HG03575 (cell line): ENCODE measurements around the gene NUAK2.
A peak's percentile ranks its signal among the peaks of the same experiment; 100 is the strongest.
"Not testable (repeated sequence)": the region's sequence is repeated elsewhere in the genome, so short reads cannot be mapped to it uniquely, and the experiment has no call there.

ENCODE experiments used
- ATAC-seq: cut with Tn5 transposase; IDR thresholded peaks from one replicate; pipeline ENCODE4 v1.9.1; 2021; ENCODE audit not compliant: unreplicated experiment, insufficient number of reproducible peaks, low FRiP score; ENCODE audit errors: extremely low read depth

The NUAK2 gene

GRCh38 chr1:205301842-205302588 lies 19.5 kb downstream of the NUAK2 start:
- ATAC-seq, result no peak

GRCh38 chr1:205301205-205301821 lies 20.2 kb downstream of the NUAK2 start:
- ATAC-seq, result no peak

GRCh38 chr1:205300149-205300548 lies 21.4 kb downstream of the NUAK2 start:
- ATAC-seq, result no peak

- ATAC-seq, result no peak
Observed at GRCh38 chr1:205298191-205298994, 23.2 kb downstream of the NUAK2 start.

DNA sequence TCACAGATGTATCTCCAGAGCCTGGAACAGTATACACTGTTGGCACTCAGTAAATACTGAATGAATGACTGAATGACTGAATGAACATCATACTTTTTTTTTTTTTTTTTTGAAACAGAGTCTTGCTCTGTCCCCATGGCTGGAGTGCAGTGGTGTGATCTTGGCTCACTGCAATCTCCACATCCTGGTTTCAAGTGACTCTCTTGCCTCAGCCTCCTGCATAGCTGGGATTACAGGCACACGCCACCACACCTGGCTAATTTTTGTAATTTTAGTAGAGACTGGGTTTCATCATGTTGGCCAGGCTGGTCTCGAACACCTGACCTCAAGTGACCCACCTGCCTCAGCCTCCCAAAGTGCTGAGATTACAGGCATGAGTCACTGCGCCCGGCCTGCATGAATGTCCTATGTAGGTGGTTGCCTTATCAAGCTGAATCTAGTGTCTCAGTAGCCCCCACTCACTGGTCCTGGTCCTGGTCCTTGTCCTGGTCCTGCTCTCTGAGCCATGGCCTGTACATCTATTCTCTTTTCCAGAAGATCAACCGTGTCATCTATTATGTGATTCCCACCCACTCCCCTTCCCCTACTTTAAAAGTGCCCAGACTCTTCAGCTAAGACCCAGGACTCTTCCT lies 23.9 kb downstream of the NUAK2 start:
- ATAC-seq, result not testable (repeated sequence)

- ATAC-seq, result no peak
Observed at GRCh38 chr1:205296154-205296553, 25.4 kb downstream of the NUAK2 start.

- ATAC-seq, result no peak
Observed at GRCh38 chr1:205294934-205295333, 26.6 kb downstream of the NUAK2 start.

DNA sequence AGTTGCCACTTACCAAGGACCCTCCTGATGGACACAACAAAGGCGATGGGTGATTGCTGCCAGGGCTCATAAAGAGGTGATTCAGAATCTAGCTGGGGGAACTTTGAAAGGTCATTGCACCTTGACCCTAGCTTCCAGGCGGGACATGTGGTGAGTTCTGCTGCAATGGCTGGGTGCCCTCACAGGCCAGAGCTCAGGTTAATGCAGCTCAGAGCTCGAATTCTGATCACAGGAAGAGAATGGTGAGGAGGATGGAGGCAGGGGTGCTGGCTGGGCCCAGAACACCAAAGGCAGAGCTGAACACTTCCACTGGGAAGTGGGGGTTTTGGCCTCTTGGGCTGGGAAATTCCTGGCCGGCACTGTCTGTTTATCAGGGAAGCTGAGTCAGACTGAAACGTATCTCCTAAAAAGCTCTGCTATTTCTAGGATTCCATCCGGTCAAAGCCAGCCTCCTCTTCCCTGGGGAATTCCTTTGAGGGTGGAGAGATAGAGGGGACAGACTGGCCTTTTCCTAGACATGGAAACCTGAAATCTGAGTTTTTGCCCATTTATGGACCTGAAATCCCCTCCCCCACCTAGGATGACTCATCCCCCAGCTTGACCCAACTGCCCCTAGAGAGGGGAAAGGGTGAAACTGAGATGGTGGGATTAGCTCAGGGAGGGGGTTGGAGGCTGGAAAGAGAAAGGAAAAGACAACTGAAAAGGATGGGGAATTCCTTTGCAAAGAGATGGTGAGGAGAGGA lies 27.2 kb downstream of the NUAK2 start:
- no peak for ATAC-seq

DNA sequence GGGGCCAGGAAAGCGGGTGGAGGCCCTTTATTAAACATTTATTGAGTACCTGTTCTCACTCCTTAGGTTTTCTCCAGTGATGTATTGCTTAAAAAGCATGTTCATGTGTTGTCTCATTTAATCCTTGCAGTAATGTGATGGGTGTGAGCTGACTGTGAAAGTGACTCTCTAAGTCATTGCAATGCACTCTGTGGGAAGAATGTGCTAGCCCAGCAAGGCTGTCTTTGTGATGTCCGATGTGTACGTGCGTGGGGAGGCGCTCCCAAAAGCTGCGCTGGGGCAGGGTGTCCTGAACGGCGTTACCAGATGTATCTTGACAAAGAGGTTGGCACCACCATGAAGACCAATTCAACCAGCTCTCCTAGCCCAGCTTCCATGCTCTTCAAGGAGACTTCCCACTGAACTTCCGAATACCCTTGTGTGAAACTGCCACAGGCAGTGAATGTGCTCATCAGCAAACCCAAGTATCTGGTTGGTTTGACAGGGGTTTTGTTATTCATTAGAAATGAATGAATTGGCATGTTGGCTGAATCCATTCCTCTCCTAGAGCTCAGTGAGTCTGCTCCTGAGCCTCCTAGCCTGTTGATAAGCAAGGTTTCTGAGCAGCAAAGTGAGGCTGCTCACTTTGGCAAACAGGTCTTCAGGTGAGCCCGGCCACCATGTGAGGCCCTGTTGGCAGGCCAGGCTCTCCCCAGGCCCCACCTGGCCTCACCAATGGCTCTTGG lies 28.0 kb downstream of the NUAK2 start:
- no peak for ATAC-seq

DNA sequence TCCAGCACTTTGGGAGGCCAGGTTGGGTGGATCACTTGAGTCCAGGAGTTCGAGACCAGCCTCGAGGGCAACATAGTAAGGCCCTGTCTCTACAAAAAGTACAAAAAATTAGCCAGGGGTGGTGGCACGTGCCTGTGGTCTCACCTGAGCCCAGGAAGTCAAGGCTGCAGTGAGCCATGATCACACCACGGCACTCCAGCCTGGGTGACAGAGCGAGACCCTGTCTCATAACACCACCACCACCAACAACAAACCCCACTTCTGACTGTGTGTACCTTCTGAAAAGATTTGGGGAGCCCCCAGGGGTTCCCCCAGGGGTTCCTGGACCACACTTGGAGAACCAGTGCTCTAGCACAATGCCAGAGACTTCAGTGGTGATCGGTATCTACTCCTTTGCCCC lies 29.9 kb downstream of the NUAK2 start:
- no peak for ATAC-seq

DNA sequence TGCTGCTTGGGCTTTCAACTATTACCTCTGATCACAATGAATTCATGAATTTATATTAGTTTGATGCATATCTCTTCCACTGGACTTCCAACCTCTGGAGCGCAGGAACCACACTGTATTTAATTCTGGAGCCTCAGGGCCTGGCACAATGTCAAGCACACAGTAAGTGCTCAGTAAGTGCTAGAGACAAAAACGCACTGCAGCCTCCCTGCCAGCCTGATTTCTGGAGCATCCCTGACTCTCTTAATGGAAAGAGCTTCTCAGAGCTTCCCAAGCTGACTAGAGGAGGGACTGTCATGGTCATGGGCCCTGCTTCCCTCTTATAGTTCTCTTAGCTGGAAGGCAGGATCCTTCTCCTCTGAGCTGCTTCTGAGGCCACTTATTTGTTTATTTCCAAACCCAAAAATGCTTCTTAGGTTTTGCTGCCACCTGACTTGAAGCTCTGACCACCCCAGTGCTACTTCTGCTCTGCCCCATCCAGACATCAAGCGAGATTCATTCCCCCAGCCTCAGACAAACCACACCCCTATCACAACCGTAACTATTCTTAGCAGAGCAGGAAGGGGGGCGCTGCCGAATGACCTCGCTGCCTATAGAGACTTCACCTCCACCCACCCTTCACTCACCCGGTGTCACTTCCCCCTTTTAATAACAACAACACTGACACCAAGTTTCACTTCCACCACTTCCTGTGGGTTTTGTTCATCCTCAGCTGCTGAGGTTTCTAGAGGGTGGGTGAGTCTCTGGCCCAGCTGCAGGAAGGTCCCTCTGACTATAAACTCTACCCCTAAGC lies 33.6 kb downstream of the NUAK2 start:
- ATAC-seq, result peak; percentile 54

- ATAC-seq, result no peak
Observed at GRCh38 chr1:205287076-205287475, 34.5 kb downstream of the NUAK2 start.

GRCh38 chr1:205286335-205286950 lies 35.1 kb downstream of the NUAK2 start:
- ATAC-seq, result no peak

DNA sequence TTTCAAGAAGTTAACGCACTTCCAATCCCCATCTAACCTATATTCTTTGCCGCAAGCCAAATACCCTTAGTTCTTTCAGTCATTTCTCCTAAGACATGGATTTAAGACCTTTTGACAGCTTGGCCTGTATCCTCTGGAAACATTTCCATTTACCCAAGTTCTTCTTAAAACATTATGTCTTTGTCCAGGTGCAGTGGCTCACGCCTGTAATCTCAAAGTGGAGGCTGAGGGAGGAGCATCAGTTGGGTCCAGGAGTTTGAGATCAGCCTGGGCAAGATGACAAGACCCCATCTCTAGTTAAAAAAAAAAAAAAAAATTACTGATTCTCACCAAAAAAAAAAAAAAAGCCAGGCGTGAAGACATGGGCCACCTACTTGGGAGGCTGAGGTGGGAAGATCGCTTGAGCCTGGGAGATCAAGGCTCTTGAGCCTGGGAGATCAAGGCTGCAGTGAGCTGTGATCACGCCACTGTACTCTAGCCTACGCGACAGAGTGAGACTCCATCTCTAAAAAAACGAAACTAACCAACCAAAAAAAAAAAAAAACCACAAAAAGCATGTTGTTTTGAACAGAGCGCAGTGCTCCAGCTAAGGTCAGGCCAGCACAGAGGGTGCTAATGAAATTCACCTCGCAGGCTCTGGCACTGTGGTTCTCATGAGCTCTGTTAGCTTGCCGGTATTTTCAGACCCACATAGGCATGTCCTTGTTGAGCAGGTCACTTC lies 36.0 kb downstream of the NUAK2 start:
- peak; percentile 34 for ATAC-seq

GRCh38 chr1:205284420-205285144 lies 37.0 kb downstream of the NUAK2 start:
- ATAC-seq, result no peak
